Measurements from ENCODE around the gene LPCAT4. TPM values are rescaled to one million over a fixed set of nuclear protein-coding genes. Genes with fewer than 3 reads are reported as not detected.

Gene LPCAT4
- total and polyA plus RNA-seq, 9 of the 15 experiments (the other 6 are each of a cell fraction or from before 2014, with no cell fraction given): 7.3 to 34.3 (median 14.4) TPM

- TF ChIP-seq GTF2B (IDR thresholded peaks at IDR 0.05; ENCODE audit: extremely low read depth, insufficient read length) (no peak), ZNF512 (tag; IDR thresholded peaks at IDR 0.05) (no peak), PTRF (tag; IDR thresholded peaks at IDR 0.05) (no peak), ZNF780A (CRISPR knock-in tag; IDR thresholded peaks at IDR 0.05) (no peak), RNF219 (CRISPR knock-in tag; IDR thresholded peaks at IDR 0.05) (peak; percentile 43; the same call in 1 of the 2 replicates), CHD4 (IDR thresholded peaks at IDR 0.05; ENCODE audit: insufficient read depth, insufficient replicate concordance, low read depth, low read length, poor library complexity, severe bottlenecking) (no peak), SFPQ (IDR thresholded peaks at IDR 0.05; ENCODE audit: low read depth, low read length) (no peak), SNAPC5 (CRISPR knock-in tag; IDR thresholded peaks at IDR 0.05) (no peak), ESRRB (CRISPR knock-in tag; IDR thresholded peaks at IDR 0.05; ENCODE audit: borderline replicate concordance) (no peak), SP1 (CRISPR knock-in tag; IDR thresholded peaks at IDR 0.05) (peak; percentile 83), BRF1 (IDR thresholded peaks at IDR 0.05; ENCODE audit: borderline replicate concordance, extremely low read depth, insufficient read length) (no peak), XRCC5 (IDR thresholded peaks at IDR 0.05; ENCODE audit: low read depth, low read length) (peak; percentile 94), SIRT6 (IDR thresholded peaks at IDR 0.05; ENCODE audit: low read depth, low read length) (no peak), ZNF212 (CRISPR knock-in tag; IDR thresholded peaks at IDR 0.05) (no peak), TGIF2 (CRISPR knock-in tag; IDR thresholded peaks at IDR 0.05) (no peak), ARNT (IDR thresholded peaks at IDR 0.05) (peak; percentile 50 to 52; a peak in 2 of 4 replicates), IRF9 (tag; IDR thresholded peaks at IDR 0.05) (no peak), PHF21A (IDR thresholded peaks at IDR 0.05; ENCODE audit: borderline replicate concordance, low read depth) (no peak), CBX3 (IDR thresholded peaks at IDR 0.05; ENCODE audit: borderline replicate concordance in 1 of 2, low read length in 2 of 2) (peak in 1 of 2 experiments; percentile 91; a peak in 2 of 3 replicates)
Observed at GRCh38 chr15:34342737-34343575, 24.0 kb downstream of the LPCAT4 start, which contains the start of the genes NOP10 and NUTM1 (continued).

Measured in K562 (cell line).